ENCODE data around the gene PRR18.

The PRR18 gene

DNA sequence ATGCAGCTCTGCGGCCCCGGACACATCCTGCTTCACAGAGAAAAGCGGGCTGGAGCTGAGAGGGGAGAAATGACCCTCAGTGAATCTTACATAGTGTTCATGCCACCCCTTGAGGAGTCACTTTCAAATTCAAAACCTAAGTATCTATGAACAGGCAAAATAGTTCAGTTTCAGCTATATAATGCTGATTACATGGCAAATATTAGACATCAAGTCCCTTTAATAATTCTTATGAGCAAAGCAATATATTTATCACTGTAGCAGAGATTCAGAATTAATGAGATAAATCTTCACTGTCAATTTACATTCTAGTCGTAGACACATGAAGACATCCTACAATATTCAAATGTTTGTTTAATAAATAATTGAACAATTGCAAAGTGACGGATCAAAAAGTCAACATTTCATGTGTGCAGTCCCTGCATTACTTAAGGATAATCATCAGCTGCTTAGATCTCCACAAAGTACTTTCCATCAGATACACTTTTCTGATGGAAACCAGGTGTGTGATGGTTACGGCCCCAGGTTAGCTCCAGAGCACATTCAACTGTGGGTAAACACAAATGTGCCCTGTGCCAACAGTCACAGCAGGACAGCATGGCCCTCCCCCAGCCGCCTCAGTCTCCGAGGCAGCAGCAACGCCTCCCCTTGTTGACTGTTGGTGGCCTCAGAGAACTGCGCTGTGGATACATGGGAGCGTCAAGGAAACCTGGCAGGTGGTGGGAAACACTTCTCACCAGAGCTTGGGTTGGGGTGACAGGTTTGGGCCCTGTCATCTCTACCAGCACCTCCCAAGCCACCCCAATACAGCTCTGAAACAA lies 787 bp upstream of the PRR18 start:
- Histone ChIP-seq H3K36me3 (ENCODE audit: insufficient read depth, low read length) (no peaks in the 10 kb centered on the region), H3K9me3 (ENCODE audit: low read length) (no peaks in the 10 kb centered on the region), H3K4me3 (ENCODE audit: low read length) (peak overlapping the region; percentile 45), H2AFZ (ENCODE audit: low read depth, low read length) (peak overlapping the region; percentile 96), H3K4me1 (ENCODE audit: insufficient read depth, low read length) (peaks cover 6% of the 10 kb centered on the region), H3K27me3 (ENCODE audit: insufficient read depth, low read length) (peaks cover 53% of the 10 kb centered on the region)

DNA sequence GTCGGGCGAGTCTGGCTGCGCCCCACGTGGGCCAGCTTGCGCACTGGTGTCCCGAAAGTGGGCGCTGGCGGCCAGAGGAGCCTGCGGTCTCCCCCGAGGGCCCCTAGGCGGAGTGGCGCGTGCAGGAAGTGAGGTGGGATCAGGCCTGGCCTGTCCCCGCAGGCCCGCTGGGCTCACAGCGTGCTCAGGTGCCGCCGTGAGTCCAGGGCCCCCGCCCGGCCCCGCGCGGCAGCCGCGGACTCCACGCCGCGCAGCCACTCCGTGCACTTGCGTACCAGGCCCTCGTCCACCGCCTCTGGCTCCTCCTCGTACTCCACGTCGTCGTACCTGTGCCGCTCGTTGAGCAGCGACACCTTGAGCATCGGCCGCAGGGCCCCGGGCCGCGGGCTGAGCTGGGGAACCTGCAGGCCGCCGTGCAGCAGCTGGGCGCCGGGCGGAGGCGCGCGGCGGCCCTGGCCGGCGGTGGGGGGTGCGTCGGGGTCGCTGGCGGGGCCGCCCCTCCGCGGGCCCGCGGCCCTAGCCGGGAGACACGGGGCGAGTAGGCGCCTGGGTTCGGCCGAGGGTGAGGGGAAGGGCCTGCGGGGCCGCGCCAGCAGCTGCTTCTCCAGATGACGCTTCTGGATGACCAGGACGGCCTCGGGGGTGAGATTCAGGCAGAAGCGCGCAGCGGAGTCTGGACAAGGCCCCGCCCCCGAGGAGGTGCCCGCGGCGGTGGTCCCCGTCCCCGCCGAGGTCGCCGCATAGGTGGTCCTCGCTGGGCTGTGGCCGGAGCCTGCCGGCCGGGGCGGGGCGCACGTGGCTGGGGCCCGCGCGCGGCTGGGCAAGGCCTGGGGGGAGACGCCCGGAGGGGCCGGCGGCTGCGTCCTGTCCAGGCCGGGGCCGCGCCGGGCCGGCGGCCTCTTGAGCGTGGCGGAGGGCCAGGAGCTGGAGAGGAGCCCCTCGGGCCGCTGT lies 835 bp downstream of the PRR18 start:
- Histone ChIP-seq H3K4me3 (ENCODE audit: low read length) (peak overlapping the region; percentile 45), H2AFZ (ENCODE audit: low read depth, low read length) (peak overlapping the region; percentile 96), H3K36me3 (ENCODE audit: insufficient read depth, low read length) (no peaks in the 10 kb centered on the region), H3K9me3 (ENCODE audit: low read length) (no peaks in the 10 kb centered on the region), H3K4me1 (ENCODE audit: insufficient read depth, low read length) (peaks cover 6% of the 10 kb centered on the region), H3K27me3 (ENCODE audit: insufficient read depth, low read length) (peaks cover 53% of the 10 kb centered on the region)

DNA sequence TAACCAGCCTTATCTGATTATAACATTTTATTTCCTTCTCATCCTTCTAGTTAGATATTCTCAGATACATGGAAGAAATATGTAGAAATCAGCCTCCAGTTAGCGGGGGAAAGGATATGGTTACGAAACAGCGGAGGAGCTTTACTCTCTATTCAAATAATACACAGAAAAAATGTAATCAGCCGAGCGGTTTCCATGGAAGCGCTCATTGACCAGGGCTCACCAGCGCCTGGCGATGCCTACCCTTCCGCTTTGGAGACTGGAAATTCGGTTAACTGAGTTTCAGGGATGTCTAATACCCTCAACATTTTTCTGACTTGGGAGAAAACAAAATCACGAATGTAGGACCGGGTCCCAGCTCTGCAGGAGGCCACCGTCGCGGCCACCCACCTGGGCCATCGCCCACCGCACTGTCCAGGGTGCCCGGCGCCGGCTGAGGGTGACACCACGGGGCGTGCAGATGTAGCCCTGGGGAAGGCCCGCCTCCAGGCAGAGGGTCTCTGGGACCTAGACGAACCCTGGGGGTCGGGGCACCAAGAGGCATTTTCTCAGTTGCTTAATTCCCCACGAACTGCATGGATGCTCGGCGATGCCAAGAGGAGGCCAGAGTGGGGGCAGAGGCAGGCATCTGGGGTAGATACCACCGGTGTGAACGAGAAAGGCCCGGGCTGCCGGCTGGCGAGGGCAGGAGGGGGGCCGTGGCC lies 1.7 kb downstream of the PRR18 start:
- Histone ChIP-seq H3K9me3 (ENCODE audit: low read length) (no peaks in the 10 kb centered on the region), H3K27me3 (ENCODE audit: insufficient read depth, low read length) (peaks cover 53% of the 10 kb centered on the region), H3K4me3 (ENCODE audit: low read length) (no peak overlapping the region), H3K4me1 (ENCODE audit: insufficient read depth, low read length) (peaks cover 6% of the 10 kb centered on the region), H3K36me3 (ENCODE audit: insufficient read depth, low read length) (no peaks in the 10 kb centered on the region), H2AFZ (ENCODE audit: low read depth, low read length) (no peak overlapping the region)

DNA sequence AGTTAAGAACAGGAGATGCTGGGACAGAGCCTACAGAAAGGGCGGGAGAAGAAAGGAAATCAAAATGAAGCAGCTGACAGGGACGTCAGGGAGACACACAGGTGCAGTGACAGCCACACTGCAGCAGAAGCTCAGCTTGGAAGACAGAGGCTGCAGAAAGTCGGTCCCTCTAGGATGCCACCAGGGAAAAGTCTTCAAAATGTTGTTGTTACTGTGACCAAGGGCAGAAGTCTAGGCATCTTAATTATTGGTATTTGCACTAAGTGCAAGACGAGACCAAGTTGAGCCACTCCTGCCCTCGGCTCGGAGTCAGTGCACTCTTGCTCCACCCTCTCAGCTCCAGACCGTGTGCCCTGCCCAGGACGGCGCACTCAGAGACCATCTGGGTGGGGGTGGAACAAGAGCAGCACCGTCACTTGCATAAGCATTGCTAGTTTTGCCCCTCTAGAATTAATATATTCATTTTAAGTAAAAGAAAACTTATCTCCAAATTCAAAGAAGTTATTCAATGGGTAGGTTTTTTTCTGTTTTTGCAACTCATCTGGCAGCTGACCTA lies 2.6 kb downstream of the PRR18 start:
- no peaks in the 10 kb centered on the region for H3K9me3 ChIP-seq (ENCODE audit: low read length)
- peaks cover 6% of the 10 kb centered on the region for H3K4me1 ChIP-seq (ENCODE audit: insufficient read depth, low read length)
- no peaks in the 10 kb centered on the region for H3K36me3 ChIP-seq (ENCODE audit: insufficient read depth, low read length)
- H3K4me3 ChIP-seq (ENCODE audit: low read length): no peak overlapping the region
- H2AFZ ChIP-seq (ENCODE audit: low read depth, low read length): no peak overlapping the region
- H3K27me3 ChIP-seq (ENCODE audit: insufficient read depth, low read length): peaks cover 52% of the 10 kb centered on the region

DNA sequence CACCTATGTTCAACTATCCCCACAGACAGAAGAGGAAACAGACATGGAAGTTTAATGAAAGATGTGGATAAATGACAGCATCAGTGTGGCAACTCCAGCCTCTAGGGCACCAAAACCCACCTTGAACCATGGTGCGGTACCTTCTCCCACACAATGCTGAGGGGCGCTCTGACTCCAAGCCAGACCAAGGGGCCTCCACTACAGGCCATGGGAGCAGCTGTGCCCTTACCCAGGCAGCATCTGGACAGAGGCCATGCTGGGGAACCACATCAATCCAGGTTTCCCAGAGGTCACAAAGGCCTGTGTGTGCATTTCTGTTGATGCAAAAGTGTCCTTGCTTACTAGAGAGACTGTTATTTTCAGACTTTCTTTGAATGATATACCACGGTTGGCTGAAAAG lies 4.1 kb downstream of the PRR18 start:
- Histone ChIP-seq H3K4me3 (ENCODE audit: low read length) (no peak overlapping the region), H3K4me1 (ENCODE audit: insufficient read depth, low read length) (peaks cover 6% of the 10 kb centered on the region), H3K27me3 (ENCODE audit: insufficient read depth, low read length) (peaks cover 36% of the 10 kb centered on the region), H2AFZ (ENCODE audit: low read depth, low read length) (no peak overlapping the region), H3K9me3 (ENCODE audit: low read length) (no peaks in the 10 kb centered on the region), H3K36me3 (ENCODE audit: insufficient read depth, low read length) (no peaks in the 10 kb centered on the region)

DNA sequence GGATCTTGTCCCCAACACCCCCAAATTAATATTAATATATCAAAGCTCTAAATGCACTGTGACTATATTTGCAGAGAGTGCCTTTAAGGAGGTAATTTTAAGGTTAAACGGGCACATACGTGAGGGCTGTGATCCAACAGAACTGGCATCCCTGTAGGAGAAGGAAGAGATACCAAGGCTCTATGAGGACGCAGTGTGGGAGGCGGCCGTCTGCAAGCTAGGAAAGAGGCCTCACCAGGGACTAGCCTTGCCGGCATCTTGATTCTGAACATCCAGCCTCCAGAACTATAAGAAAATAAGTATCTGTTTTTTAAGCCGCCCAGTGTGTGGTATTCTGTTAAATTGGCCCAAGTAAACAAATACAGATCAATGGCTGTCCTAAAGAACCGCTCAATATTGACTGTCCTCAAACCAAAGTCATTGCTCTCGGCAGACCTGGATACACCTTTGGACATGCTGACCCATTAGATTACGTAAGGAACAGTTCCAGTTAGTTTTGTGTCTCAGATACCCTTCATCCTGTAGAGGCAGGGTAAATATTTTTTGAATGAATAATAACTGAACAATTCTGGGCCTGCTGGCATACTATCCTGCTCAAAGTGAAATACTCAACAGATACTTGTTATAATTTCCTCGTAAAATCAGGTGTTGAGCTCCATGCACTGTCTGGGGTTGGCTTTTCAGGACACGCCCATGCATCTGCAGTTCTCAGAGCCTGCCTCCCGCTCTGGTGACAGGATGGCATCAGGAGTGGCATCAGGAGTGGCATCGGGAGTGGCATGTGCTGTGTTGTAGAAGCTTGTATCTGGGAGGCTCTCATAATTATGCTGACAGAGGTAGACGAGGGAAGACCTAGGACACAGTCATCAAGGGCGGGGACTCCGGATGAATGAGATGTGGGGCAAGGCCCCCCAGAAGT lies 6.3 kb downstream of the PRR18 start:
- no peaks in the 10 kb centered on the region for H3K36me3 ChIP-seq (ENCODE audit: insufficient read depth, low read length)
- H3K27me3 ChIP-seq (ENCODE audit: insufficient read depth, low read length): peaks cover 19% of the 10 kb centered on the region
- no peak overlapping the region for H3K4me3 ChIP-seq (ENCODE audit: low read length)

DNA sequence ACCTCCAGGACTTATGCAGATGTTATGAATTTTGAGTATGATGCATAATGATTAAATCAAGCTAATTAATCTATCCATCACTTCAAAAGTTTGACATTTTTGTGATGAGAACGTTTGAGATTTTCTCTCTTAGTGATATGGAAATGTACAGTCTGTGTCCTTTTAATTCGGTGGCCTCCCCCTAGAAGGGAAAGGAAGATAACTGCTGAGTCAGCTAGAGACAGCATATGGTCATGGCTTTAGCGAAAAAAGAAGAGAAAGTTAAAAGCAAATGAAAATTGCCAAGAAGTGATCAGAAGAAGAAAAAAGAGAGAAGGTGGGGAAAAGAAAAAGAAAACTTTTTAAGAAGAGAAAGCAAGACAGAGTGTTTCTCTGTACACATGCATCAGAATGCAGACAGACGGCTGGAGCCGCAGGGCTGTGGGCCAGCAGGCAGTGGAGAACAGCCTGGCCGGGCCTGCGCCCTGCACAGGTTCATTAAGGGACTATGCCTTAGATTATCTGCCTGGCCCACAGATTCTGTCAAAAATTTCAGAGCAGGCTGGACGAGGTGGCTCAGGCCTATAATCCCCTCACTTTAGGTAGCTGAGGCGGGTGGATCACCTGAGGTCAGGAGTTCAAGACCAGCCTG lies 7.7 kb downstream of the PRR18 start:
- Histone ChIP-seq H3K9me3 (ENCODE audit: low read length) (no peaks in the 10 kb centered on the region), H3K4me1 (ENCODE audit: insufficient read depth, low read length) (no peaks in the 10 kb centered on the region), H3K27me3 (ENCODE audit: insufficient read depth, low read length) (peaks cover 8% of the 10 kb centered on the region), H3K4me3 (ENCODE audit: low read length) (no peak overlapping the region), H2AFZ (ENCODE audit: low read depth, low read length) (no peak overlapping the region), H3K36me3 (ENCODE audit: insufficient read depth, low read length) (no peaks in the 10 kb centered on the region)

More for the DNA sequence above, 6.3 kb downstream of the PRR18 start:
- Histone ChIP-seq H3K9me3 (ENCODE audit: low read length) (no peaks in the 10 kb centered on the region), H3K4me1 (ENCODE audit: insufficient read depth, low read length) (no peaks in the 10 kb centered on the region), H2AFZ (ENCODE audit: low read depth, low read length) (no peak overlapping the region)

DNA sequence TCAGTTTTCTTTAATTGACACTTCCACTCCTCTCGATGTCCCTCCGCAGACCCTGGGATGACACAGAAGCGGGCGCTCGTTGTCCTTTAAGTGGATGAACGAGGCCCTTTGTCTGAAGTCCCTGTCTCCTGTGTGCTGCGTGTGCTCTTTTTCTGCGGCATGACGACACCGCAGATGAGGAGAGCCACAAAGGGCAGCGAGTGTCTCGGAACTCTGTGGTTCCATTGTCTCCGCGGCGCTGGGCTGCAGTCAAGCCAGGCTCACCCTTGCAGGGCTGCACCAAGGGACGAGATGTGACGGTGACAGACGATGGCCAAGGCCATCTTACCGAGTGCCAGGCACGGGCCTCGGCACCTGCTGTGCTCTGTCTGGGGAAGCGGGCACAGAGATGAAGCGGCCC lies 10.6 kb downstream of the PRR18 start:
- Histone ChIP-seq H3K4me3 (ENCODE audit: low read length) (no peak overlapping the region), H3K36me3 (ENCODE audit: insufficient read depth, low read length) (no peaks in the 10 kb centered on the region), H3K9me3 (ENCODE audit: low read length) (no peaks in the 10 kb centered on the region), H3K4me1 (ENCODE audit: insufficient read depth, low read length) (no peaks in the 10 kb centered on the region), H2AFZ (ENCODE audit: low read depth, low read length) (no peak overlapping the region), H3K27me3 (ENCODE audit: insufficient read depth, low read length) (no peaks in the 10 kb centered on the region)

DNA sequence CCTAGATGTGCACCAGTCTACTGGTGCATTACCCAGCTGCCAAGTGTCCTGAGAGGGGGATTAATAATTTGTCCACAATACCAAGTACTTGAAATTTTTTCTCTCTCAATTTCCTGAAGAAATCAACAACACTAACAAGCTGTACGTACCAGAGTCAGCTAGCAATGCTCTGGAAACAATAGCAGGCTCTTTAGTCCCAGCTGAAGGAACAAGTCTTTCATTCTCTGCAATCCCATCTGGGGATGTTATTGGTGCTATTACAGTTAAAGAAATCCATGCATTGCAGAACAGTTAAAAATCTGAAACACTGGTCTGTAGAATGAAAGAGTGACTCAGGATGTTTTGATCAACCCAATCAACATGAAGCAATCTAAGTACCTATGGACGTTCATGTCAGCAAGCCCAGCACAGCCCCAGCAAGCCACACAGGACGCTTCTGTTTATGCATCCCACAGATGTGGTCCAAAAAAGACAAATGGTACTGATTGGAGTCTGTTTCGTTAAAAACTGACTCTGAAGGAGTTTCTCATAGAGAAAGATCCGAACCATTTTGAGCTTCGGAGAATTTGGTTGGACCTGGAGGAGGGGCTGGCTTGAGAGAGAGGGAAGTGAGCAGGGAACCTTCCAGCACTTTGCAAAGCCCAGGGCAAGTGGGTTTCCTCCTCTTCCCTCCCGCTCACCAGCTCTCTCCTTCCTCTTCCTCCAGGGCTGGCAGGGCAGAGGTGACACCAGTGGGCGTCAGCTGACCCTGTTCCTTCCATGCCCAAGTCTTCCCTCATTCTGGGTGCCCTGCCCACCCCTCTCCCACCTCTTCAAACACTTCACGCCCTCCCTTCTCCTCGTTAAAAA lies 11.9 kb downstream of the PRR18 start:
- peaks cover 6% of the 10 kb centered on the region for H3K27me3 ChIP-seq (ENCODE audit: insufficient read depth, low read length)
- no peak overlapping the region for H3K4me3 ChIP-seq (ENCODE audit: low read length)
- no peak overlapping the region for H2AFZ ChIP-seq (ENCODE audit: low read depth, low read length)
- no peaks in the 10 kb centered on the region for H3K4me1 ChIP-seq (ENCODE audit: insufficient read depth, low read length)
- peaks cover 3% of the 10 kb centered on the region for H3K9me3 ChIP-seq (ENCODE audit: low read length)
- H3K36me3 ChIP-seq (ENCODE audit: insufficient read depth, low read length): no peaks in the 10 kb centered on the region

DNA sequence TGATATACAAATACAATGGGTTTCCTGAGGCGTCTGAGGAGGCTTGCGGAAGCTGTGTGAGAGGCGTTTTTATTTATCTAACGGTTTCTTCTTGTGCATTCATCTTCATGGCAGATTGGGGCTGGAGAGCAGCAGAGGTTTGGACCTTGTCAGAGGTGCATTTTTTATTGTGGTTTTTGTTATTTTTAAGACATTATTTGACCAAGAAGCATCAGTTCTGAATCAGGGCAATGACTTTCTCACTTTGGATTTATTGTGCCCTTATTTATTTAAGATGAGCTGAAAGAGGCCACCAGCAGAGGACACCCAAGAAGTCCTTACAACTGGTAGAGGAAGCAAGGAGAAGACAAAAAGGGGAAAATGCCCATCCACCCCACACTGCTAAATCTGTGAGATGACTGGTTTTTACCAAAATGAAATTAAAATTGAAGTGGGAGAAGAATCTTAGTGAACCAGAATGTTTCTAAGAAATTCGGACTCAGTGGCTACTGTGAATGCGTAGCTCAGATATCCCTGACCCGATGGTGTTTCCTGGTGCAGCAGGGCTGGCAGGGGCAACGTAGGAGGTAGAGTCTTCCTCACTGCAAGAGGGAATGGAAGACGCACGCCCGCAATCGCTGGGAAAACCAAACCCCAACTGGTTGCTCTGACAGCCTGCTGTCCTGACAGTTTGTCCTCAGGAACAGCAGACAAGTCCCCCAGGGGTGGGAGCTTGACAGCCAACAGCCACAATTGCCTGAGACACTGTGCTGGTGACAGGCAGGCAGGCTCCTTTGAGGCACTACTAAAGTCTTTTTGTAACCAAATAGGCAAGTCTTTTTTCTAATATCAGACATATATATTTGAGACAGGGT lies 14.2 kb downstream of the PRR18 start:
- peaks cover 3% of the 10 kb centered on the region for H3K9me3 ChIP-seq (ENCODE audit: low read length)
- no peaks in the 10 kb centered on the region for H3K36me3 ChIP-seq (ENCODE audit: insufficient read depth, low read length)
- no peak overlapping the region for H2AFZ ChIP-seq (ENCODE audit: low read depth, low read length)
- H3K4me1 ChIP-seq (ENCODE audit: insufficient read depth, low read length): no peaks in the 10 kb centered on the region
- no peak overlapping the region for H3K4me3 ChIP-seq (ENCODE audit: low read length)
- H3K27me3 ChIP-seq (ENCODE audit: insufficient read depth, low read length): peaks cover 6% of the 10 kb centered on the region
